NT2/D1 (cell line): ENCODE results near the gene MYLIP.

Experiments
- DNase-seq: peaks from one replicate; pipeline ENCODE4 v3.0.0-alpha.2; 2011; ENCODE audit warnings: low read depth, low spot score
- H3K27me3 ChIP-seq: 2 replicates; pipeline ENCODE4 v1.6.0; 2011; ENCODE audit warnings: mild to moderate bottlenecking; ENCODE audit not compliant: insufficient read length, insufficient read depth
- H3K36me3 ChIP-seq: 2 replicates; pipeline ENCODE4 v1.6.1; 2011; ENCODE audit warnings: mild to moderate bottlenecking, low read length, mixed read lengths; ENCODE audit not compliant: insufficient read depth, insufficient read length
- H3K4me1 ChIP-seq: 2 replicates; pipeline ENCODE4 v1.5.1; 2011; ENCODE audit not compliant: insufficient read depth, insufficient read length
- H3K4me3 ChIP-seq: 2 replicates; pipeline ENCODE4 v1.5.1; 2011; ENCODE audit warnings: low read depth; ENCODE audit not compliant: insufficient read length
- H3K9ac ChIP-seq: 2 replicates; pipeline ENCODE4 v1.6.0; 2011; ENCODE audit warnings: low read depth; ENCODE audit not compliant: insufficient read length
- H3K9me3 ChIP-seq: 2 replicates; pipeline ENCODE4 v1.5.1; 2011; ENCODE audit warnings: mild to moderate bottlenecking, low read length; ENCODE audit not compliant: insufficient read depth
- SUZ12 ChIP-seq: IDR thresholded peaks from 2 replicates; pipeline ENCODE4 v1.6.1; 2011; ENCODE audit not compliant: insufficient read length, insufficient read depth; ENCODE audit errors: extremely low read depth
- YY1 ChIP-seq: IDR thresholded peaks from 2 replicates; pipeline ENCODE4 v1.6.1; 2011; ENCODE audit not compliant: insufficient read length, insufficient read depth
- ZNF274 ChIP-seq: IDR thresholded peaks from 2 replicates; pipeline ENCODE4 v1.6.1; 2011; ENCODE audit warnings: mild to moderate bottlenecking, low read depth, low read length

Gene MYLIP

DNA sequence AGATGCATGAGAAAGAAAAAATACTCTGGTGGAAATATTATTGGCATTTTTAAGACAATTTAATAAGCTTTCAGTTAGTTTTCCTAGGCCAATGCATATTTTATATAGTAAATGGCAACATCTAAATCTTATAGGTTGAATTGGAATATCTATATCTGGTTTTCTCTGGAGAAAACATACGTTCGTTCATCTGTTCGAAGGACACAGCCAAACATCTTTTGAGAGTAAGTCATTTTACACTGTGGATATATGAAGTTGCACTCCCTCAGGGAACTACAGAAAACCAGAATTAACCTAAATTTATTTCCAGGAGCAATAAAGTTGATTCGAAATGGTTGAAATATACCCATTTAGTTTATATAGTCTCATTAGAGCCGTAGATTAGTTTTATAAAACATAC, 49.0 kb downstream of the MYLIP start:
- no peak overlapping the region for H3K4me3 ChIP-seq
- no peak for DNase-seq
- H3K9me3 ChIP-seq = peaks cover 5% of the 10 kb centered on the region; the same call in 1 of the 2 replicates
- H3K36me3 ChIP-seq = no peaks in the 10 kb centered on the region
- no peaks in the 10 kb centered on the region for H3K4me1 ChIP-seq
- no peak overlapping the region for H3K9ac ChIP-seq
- TF ChIP-seq ZNF274 (no peak), YY1 (no peak), SUZ12 (no peak)
- no peaks in the 10 kb centered on the region for H3K27me3 ChIP-seq

DNA sequence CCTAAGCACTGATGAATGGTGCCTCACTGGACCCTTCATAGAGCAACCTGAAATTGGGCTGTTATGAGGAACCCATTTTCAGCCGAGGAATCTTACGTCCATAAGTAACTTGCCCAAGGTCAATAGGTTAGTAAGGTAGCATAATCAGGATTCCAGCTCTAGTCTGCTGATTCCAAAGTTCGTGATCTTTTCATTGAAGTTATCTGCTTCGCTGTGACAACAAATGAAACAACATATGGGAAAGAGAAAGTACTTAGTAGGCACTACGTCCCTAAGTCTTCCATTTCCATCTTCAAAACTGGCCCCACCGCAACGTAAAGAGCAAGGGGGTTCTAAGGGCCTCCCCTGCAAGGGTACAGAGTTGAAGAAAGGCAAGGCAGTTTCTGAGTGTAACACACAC, 49.5 kb downstream of the MYLIP start:
- Histone ChIP-seq H3K9ac (no peak overlapping the region), H3K36me3 (no peaks in the 10 kb centered on the region), H3K27me3 (no peaks in the 10 kb centered on the region), H3K4me3 (no peak overlapping the region), H3K9me3 (peaks cover 5% of the 10 kb centered on the region; the same call in 1 of the 2 replicates), H3K4me1 (no peaks in the 10 kb centered on the region)
- DNase-seq = no peak
- TF ChIP-seq ZNF274 = no peak

DNA sequence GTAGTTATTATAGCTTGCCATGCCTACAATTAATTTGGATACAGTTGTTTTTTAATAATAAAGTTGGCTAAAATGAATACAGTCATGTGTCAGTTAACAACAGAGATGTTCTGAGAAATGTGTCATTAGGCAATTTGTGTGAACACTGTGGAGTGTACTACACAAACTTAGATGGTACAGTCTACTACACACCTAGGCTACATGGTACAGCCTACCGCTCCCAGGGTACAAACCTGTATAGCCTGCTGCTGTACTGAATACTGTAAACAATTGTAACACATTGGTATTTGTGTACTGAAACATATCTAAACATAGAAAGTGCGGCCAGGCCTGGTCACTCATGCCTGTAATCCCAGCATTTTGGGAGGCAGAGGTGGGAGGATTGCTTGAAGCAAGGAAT, 50.2 kb downstream of the MYLIP start:
- no peak for DNase-seq
- H3K4me3 ChIP-seq = no peak overlapping the region
- H3K36me3 ChIP-seq = no peaks in the 10 kb centered on the region
- no peak for TF ChIP-seq ZNF274
- TF ChIP-seq YY1 = no peak
- no peak for TF ChIP-seq SUZ12
- no peak overlapping the region for H3K9ac ChIP-seq
- H3K4me1 ChIP-seq = no peaks in the 10 kb centered on the region
- H3K27me3 ChIP-seq = no peaks in the 10 kb centered on the region
- H3K9me3 ChIP-seq = peaks cover 5% of the 10 kb centered on the region; the same call in 1 of the 2 replicates

DNA sequence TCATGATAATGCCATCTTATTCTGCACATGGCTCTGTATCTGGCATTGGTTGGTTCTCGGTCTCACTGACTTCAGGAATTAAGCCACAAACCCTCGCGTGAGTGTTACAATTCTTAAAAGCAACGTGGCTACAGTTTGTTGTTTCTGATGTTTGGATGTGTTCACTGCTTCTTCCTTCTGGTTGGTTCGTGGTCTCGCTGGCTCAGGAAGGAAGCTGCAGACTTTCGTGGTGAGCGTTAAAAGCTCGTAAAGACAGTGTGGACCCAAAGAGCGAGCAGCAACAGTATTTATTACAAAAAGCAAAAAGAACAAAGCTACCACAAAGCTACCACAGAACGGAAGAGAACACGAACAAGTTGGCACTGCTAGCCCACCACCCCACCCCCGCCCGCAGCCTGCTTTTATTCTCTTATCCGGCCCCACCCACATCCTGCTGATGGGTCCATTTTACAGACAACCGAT, 51.1 kb downstream of the MYLIP start:
- no peak overlapping the region for H3K9ac ChIP-seq
- no peaks in the 10 kb centered on the region for H3K27me3 ChIP-seq
- no peaks in the 10 kb centered on the region for H3K36me3 ChIP-seq
- H3K4me1 ChIP-seq = no peaks in the 10 kb centered on the region
- no peak overlapping the region for H3K4me3 ChIP-seq
- peaks cover 5% of the 10 kb centered on the region; the same call in 1 of the 2 replicates for H3K9me3 ChIP-seq
- no peak for TF ChIP-seq YY1
- no peak for TF ChIP-seq SUZ12
- no peak for TF ChIP-seq ZNF274
- DNase-seq = no peak

GRCh38 chr6:16180696-16181438, 52.0 kb downstream of the MYLIP start:
- no peaks in the 10 kb centered on the region for H3K36me3 ChIP-seq
- no peaks in the 10 kb centered on the region for H3K4me1 ChIP-seq
- TF ChIP-seq SUZ12 (no peak), YY1 (no peak), ZNF274 (no peak)
- H3K27me3 ChIP-seq = no peaks in the 10 kb centered on the region
- peaks cover 5% of the 10 kb centered on the region; the same call in 1 of the 2 replicates for H3K9me3 ChIP-seq
- no peak for DNase-seq
- no peak overlapping the region for H3K4me3 ChIP-seq
- H3K9ac ChIP-seq = no peak overlapping the region

DNA sequence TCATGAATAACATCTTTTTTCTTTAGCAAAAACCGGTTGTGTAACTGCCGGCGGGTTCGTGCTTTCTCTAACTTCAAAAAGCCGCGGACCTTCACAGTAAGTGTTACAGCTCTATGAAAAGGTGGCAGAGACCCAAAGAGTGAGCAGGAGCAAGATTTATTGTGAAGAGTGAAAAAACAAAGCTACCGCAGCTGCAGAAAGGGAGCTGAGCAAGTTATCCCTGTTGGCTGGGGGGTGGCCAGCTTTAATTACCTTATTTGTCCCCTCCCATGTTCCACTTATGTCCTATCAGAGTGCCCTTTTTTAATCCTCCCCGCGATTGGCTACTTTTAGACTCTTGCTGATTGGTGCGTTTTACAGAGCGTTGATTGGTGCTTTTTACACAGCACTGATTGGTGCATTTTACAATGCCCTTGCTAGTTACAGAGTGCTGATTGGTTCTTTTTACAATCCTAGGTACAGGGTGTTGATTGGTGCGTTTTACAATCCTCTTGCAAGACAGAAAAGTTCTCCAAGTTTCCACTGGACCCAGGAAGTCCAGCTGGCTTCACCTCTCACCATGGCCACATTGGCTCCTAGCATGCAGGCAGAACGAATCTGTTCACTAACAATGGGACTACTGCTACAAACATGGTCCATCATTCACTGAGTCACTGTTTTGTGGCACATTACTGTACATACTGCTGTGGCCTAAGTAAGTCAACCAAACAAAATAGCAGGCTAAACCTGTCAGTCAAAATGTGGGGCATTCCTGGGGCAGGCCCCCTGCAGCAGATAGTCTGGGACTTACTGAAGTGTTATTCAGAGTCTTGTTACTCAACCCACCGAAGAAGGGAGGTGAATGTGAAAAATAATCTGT, 52.8 kb downstream of the MYLIP start:
- Histone ChIP-seq H3K36me3 (no peaks in the 10 kb centered on the region), H3K4me3 (no peak overlapping the region), H3K9ac (no peak overlapping the region), H3K9me3 (peaks cover 5% of the 10 kb centered on the region; the same call in 1 of the 2 replicates), H3K4me1 (no peaks in the 10 kb centered on the region), H3K27me3 (no peaks in the 10 kb centered on the region)
- no peak for DNase-seq
- TF ChIP-seq SUZ12 = no peak
- no peak for TF ChIP-seq ZNF274
- TF ChIP-seq YY1 = no peak

DNA sequence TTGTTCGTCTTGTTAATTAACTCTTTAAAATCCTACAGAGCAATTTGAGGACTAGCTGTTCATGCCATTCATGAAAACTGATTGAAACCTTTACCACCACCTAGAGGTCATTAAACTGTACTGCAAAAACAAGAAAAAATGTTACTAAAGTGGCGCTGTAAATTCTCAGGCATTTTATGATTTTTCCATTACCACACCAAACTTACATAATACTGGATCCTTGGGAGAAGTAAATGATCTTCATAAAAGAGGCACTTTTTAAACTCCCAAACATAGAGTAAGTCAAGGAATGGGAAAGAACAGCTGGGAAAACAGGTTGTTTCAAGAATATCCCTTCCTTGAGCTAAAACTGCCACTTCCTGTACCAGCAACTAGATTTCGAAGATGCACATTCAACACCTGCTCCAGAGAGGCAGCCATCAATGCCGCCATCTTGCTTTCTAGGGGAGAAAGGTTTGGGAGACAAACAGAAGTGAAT, 54.3 kb downstream of the MYLIP start:
- Histone ChIP-seq H3K9me3 (peaks cover 5% of the 10 kb centered on the region; the same call in 1 of the 2 replicates), H3K4me1 (no peaks in the 10 kb centered on the region), H3K27me3 (no peaks in the 10 kb centered on the region), H3K9ac (no peak overlapping the region), H3K36me3 (no peaks in the 10 kb centered on the region), H3K4me3 (no peak overlapping the region)
- no peak for TF ChIP-seq SUZ12
- DNase-seq = no peak
